HG02840 (cell line): ENCODE measurements around the gene CD86.
"Not testable (repeated sequence)": the region's sequence is repeated elsewhere in the genome, so short reads cannot be mapped to it uniquely, and the experiment has no call there.

Experiments used
- ATAC-seq: cut with Tn5 transposase; IDR thresholded peaks from one replicate; pipeline ENCODE4 v1.9.1; 2021; ENCODE audit warnings: mild to moderate bottlenecking, moderate library complexity, moderate number of reproducible peaks; ENCODE audit not compliant: unreplicated experiment, low FRiP score

Gene CD86, protein sequence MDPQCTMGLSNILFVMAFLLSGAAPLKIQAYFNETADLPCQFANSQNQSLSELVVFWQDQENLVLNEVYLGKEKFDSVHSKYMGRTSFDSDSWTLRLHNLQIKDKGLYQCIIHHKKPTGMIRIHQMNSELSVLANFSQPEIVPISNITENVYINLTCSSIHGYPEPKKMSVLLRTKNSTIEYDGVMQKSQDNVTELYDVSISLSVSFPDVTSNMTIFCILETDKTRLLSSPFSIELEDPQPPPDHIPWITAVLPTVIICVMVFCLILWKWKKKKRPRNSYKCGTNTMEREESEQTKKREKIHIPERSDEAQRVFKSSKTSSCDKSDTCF

GRCh38 chr3:122055215-122055614 lies at the start of gene CD86:
Gene CD86 (plus strand): TSS chr3:122055362. CDS start chr3:122055490, 128 bp downstream.
- ATAC-seq = peak; percentile 90

GRCh38 chr3:122006267-122006666 lies 48.9 kb upstream of the CD86 start:
- no peak for ATAC-seq

DNA sequence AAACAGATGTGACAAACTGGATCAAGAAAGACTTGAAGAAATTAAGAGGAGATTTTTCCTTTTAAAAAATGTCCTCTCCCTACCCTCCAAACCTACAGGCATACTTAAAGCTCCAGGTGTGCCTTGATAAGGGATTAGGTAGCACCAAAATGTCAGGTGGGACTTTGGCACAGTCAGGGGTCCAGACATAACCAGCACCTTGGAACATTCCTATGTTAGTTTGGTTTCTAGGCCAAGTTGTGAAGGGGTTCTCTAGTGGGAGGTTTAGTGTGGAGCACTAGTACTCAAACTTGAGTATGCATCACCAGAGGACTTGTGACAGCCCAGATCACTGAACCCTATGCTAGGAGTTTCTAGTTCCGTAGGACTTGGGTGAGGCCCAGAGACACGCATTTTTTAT lies 47.0 kb upstream of the CD86 start:
- ATAC-seq = no peak

- no peak for ATAC-seq
Observed at GRCh38 chr3:122010506-122010905, 44.7 kb upstream of the CD86 start.

- ATAC-seq = no peak
Observed at GRCh38 chr3:122011396-122011795, 43.8 kb upstream of the CD86 start.

DNA sequence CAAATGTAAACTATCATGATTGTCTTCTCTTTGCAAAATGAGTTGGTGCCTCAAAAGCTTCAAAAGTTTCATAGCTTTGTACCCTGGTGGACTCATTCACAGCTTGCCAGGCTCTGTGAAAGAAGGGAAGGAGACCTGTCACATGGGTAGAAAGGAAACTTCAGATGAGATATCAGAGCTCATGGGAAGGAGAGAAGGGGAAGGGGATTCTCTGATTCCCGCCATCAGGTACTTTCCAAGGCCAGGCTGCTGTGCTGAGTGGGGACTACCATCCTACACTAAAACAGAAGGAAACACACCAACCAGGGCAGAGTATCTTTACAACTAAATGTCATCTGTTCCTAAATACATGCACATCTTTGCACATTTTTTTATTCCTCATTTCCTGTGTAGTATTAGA lies 42.3 kb upstream of the CD86 start:
- ATAC-seq = no peak

GRCh38 chr3:122013448-122013925 lies 41.7 kb upstream of the CD86 start:
- no peak for ATAC-seq

DNA sequence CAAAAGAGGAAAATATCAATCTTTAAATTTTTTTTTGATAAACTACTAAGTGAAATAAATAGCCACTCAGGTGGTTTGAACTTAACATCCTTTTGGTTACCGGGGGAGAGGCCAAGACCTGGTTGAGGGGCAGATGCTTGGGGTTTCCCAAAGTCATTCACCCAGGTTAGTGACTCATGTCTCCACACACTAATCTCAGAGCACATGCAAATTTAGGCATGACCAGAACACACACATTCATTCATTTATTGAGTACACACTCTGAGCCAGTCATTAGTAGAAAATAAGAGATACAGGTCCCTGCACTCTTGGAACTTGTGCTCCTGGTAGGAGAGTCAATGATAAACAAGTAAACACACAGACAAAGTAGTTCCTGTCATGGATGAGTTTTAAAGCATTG lies 40.4 kb upstream of the CD86 start:
- ATAC-seq = peak; percentile 77

DNA sequence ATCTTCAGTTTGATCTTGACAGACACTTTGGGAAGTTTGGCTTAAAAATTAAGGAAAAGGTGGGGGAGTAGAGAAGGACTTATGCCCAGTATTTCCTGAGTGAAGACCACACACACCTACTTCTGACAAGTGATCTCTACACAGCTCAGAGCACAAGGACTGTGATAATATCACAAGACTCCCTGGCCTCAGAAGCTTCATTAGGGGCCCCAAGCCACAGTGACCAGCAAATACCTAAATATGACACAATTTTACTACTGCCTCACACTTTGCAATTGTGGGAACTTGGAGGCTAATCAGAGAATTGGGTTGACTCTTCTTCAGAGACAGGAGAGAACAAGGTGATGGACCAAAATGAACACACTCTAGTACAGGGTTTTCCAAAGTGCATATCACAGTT lies 35.7 kb upstream of the CD86 start:
- ATAC-seq = no peak

DNA sequence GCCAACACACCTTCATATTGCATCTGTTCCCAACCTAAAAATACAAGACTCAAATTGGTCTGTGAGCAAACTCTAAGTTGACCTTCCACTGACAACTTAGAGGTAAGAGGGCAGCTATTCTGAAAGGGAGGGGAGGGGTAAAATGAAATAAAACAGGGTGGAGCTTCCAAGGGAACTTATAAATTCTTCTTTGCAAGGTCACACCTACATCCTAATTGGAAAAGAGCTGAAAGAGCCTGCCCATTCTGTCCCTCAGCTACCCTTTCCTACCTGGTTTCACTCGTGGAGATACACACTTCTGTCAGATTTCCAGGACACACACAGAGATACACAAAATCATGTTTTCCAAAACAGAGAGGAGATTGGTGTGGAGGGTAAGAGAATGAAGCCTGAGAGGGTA lies 34.1 kb upstream of the CD86 start:
- ATAC-seq = no peak

DNA sequence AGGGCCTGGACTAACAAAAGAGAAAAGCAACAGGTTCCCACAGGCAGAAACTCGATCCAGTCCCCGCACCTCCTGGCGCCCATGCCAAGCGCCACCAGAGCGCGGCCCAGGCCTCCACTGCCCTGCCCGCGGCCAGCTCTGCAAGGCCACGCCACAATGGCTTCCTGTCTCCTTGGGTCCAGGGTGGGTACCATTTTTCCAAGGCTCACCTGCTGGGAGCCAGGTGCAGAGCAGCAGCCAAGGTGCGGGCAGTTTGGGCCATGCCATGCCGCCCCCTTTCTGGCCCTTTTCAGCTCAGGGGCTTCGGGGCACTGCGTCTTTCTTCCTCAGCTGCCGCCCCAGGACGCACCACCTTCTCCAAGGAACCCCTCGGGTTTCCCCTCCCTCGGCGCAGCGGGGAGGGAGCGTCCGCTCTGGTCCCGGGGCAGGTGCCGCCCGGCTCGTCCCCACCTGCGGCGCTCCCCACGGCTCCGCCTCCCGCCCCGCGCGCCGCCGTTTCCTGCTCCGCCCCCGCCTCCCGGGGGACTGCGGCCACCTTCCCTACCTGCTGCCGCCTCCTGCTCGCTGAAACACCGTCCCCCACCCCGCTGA lies 33.3 kb upstream of the CD86 start, which contains the start of gene ILDR1:
ILDR1 (minus strand) TSS at position 437 of the 591 bp plus-strand sequence; CDS start at position 267, 170 bp downstream.
- peak; percentile 44 for ATAC-seq

DNA sequence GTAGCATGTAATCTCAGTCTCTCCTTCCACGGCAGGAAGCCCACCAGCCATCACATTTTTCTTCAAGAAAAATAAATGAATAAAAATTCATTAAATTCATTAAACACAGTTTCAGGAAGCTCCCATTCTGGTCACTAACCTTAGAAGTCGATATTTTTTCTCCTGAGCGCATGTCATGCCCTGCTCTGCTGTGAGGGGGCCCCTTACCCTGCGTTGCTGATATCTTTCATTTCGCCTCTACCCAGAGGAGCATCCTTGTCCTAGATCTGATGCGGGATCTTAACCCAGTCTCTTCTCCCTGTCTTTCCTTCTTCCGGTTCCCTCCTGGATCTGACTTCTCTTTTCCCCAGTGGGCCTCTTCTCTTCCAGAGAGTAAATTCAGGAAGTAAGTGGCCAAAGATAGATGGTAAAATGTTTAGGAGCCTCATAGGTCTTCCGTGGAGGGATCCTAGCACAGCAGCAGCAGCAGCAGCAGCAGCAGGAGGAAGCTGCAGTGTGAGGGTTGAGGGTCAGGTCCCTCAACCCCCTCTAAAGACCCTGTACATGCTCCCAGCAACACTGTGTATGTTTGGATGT lies 31.7 kb upstream of the CD86 start:
- no peak for ATAC-seq

GRCh38 chr3:122024800-122025199 lies 30.4 kb upstream of the CD86 start:
- no peak for ATAC-seq

DNA sequence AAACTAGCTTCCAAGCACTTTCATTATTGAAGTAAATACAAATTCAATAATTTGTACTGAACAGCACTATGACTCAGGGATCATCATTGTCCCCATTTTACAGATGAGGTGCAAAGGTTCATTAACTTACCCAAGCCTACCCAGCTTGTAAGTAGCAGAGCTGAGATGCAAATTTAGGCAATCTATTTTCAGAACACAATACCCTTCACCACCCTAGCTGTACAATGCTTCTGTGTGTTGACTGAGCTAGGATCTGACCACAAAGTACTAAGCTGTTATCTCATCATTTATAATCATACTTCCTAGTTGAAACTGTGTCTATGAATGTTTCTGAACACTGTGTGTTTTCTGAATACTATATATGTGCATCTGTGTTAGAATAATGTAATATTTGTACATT lies 29.9 kb upstream of the CD86 start:
- no peak for ATAC-seq

DNA sequence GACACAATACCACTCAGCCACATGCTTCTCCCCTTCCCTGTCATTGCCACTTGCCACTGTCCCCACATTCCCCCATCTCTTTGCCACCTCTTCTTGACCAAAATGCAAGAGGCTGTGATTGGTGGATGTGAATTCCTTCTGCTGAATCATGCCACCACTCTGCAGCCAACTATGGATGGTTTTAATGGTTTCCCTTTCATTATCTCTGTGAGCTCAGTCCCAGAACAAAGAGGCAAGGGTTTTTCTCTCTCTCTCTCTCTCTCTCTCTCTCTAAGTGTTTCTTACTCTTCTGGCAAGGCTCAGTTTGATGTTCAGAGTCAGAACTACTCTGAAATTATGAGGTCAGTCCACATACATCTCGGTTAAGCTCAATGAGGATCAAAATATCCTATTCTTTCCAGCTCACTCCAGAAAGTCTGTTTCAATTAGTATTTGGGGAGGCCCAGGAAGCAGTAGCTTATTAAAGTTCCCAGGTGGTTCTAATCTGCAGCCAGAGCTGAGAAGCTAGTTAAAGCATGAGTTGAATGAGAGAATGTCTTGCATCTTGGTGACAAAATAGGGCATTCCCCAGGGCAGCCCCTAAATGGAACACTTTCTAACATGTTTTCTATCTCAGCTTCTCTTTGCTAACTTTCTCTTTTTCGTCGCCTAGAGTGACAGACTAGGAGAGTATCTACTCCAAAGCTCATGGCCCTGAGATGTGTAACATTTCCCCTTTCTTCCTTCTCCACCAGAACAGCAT lies 24.6 kb upstream of the CD86 start:
- ATAC-seq = peak; percentile 57

GRCh38 chr3:122031123-122031468 lies 24.1 kb upstream of the CD86 start:
- peak; percentile 29 for ATAC-seq

DNA sequence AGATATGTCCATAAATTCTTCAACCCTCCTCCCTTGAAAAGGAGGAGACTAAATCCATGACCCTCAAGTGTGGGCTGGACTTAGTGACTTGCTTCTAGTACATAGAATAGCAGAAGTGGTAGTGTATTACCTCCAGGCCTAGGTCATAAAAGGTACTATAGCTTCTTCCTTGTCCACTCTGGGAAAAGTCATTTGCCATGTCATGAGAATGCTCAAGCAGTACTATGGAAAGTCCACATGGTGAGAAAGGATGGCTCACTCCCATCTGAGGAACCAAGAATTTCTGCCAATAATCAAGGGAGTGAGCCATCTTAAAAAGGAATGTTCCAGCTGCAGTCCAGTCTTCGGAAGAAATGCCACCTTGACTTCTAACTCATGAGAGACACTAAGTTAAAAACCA lies 22.6 kb upstream of the CD86 start:
- no peak for ATAC-seq

DNA sequence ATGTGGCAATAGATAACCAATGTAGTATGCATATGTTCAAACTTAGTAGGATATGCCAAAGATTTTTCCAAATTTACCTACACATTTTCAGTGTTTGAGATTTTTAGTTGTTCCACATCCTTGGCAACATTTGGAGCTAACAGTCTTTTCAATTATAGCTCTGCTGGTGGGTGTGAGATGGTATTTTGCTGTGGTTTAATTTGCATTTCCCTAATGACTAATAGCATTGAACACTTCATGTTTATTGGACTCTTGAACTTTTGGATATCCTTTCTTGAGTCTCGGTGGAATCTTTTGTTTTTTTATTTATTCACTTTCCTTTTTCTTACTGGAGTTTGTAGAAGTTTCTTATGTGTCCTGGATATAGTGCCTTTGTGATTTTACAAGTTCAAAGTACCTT lies 22.1 kb upstream of the CD86 start:
- no peak for ATAC-seq

DNA sequence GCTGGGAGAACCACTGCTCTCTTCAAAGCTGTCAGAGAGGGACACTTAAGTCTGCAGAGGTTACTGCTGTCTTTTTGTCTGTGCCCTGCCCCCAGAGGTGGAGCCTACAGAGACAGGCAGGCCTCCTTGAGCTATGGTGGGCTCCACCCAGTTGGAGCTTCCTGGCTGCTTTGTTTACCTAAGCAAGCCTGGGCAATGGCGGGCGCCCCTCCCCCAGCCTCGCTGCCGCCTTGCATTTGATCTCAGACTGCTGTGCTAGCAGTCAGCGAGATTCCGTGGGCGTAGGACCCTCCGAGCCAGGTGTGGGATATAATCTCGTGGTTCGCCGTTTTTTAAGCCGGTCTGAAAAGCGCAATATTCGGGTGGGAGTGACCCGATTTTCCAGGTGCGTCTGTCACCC lies 7.9 kb upstream of the CD86 start:
- ATAC-seq = not testable (repeated sequence)

GRCh38 chr3:122047773-122048172 lies 7.4 kb upstream of the CD86 start:
- not testable (repeated sequence) for ATAC-seq

DNA sequence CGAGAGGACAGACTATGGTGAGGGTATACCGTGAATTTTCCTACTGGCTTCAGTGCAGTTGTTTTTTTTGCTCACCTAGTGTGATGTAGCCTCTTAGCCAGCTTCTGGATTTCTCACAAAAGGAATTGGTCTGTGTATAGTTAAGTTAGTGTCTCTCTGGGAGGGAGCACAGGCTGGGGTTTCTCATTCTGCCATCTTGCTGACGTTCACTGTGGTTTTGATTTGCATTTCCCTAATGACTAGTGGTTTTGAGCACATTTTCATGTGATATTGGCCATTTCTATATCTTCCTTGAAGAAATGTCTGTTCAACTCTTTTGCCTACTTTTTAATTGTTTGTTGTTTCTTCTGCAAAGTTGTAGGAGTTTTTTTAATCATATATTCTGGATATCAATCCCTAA lies 2.2 kb upstream of the CD86 start:
- no peak for ATAC-seq
